ENCODE results near the gene RPTOR. TPM values are rescaled to one million over a fixed set of nuclear protein-coding genes. Genes with fewer than 3 reads are reported as not detected.

The RPTOR gene
- total RNA-seq, 6 experiments from 2014 or later, result 34.4 to 39.2 (median 35.5) TPM

DNA sequence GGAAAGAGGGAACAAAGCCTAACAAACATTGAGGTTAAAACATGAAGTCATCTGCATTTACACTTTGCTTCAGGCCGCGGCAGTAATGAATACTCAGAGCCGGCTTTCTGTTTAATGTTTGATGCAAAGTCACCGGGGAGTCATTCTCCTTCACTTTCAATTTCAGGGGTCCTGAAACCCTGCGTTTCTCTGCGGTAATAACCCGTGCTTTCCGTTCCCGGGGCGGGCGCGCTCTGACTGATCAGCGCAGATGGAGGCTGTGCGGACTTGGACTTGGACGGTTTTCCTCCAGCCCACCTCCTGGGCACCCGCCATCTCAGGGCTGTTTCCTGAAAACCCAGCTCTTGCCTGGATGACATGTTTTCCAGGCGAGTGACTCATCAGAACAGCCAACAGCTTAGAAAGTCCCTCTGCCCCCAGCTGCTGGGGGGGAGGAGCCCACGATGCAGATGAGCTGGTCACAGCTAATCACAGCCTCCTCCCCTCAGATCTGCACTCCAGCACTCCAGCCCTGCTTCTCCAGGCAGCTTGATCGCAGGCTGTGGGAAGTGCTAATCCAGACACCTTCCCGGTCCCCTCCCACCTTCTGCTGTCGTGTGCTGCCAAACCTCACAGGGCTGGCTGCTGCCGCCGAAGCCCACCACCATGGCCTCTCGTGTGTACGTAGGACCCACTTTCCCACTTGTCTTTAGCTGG is 288.4 kb downstream of the RPTOR start:
- TF ChIP-seq, protein P1, sequence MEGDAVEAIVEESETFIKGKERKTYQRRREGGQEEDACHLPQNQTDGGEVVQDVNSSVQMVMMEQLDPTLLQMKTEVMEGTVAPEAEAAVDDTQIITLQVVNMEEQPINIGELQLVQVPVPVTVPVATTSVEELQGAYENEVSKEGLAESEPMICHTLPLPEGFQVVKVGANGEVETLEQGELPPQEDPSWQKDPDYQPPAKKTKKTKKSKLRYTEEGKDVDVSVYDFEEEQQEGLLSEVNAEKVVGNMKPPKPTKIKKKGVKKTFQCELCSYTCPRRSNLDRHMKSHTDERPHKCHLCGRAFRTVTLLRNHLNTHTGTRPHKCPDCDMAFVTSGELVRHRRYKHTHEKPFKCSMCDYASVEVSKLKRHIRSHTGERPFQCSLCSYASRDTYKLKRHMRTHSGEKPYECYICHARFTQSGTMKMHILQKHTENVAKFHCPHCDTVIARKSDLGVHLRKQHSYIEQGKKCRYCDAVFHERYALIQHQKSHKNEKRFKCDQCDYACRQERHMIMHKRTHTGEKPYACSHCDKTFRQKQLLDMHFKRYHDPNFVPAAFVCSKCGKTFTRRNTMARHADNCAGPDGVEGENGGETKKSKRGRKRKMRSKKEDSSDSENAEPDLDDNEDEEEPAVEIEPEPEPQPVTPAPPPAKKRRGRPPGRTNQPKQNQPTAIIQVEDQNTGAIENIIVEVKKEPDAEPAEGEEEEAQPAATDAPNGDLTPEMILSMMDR (IDR thresholded peaks at IDR 0.05), result no peak
- peaks cover 30% of the 10 kb centered on the region for H3K36me3 Mint-ChIP-seq (ENCODE audit: low read depth)
- no peaks in the 10 kb centered on the region; the same call in 1 of the 2 replicates for H3K9me3 Mint-ChIP-seq
- peak; percentile 97 for DNase-seq
- peaks cover 44% of the 10 kb centered on the region for H3K4me1 Mint-ChIP-seq (ENCODE audit: low read depth)
- H3K27me3 Mint-ChIP-seq (ENCODE audit: insufficient read depth), result peaks cover 5% of the 10 kb centered on the region
- H3K4me3 Mint-ChIP-seq, result peak overlapping the region; percentile 94
- H3K27ac Mint-ChIP-seq, result peak overlapping the region; percentile 100

DNA sequence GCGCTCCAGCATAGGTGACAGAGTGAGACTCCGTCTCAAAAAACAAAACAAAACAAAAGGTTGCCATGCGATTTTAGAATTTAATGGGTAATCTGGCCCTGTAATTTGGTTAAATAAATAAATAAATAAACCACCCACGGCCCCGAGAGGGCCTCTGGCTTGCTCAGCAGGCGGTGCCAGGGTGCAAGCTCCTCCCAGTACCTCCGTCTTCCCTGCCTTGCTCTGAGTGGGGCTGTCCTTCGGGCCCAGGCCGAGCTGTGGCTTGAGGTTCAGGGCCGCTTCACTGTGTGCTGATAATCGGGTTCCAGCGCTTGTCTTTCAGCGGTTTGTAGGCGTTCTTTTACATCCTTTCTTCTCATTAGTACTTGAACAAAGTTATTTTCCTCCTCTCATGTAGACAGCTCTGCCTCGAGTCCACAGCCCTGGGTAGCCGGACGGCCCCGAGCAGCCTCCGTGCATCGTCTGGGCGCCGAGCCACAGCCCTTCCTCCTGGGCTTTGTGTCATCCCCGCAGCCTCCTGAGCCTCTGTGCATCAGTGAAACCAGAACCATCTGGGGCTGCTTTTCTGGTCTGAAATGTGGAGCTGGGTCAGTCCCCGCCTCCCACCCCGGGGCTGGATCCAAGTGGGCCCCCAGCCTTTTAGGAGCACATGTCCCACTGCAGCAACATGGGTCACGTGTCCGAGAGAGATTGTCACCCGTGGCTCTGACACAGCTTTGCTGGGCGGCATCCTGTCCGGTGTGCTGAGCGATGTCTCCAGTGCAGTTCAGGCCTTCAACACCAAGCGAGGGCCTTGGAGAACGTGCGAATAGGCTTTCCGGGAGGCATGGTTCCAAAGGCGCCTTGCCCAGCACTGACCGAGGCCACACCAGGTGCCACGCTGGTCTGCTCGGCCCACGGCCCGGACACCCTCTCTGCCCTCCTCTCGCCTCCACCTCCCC is 289.6 kb downstream of the RPTOR start:
- H3K36me3 Mint-ChIP-seq (ENCODE audit: low read depth), result peaks cover 30% of the 10 kb centered on the region
- peaks cover 5% of the 10 kb centered on the region for H3K27me3 Mint-ChIP-seq (ENCODE audit: insufficient read depth)
- H3K9me3 Mint-ChIP-seq, result no peaks in the 10 kb centered on the region; the same call in 1 of the 2 replicates
- peak; percentile 88 for DNase-seq
- peaks cover 43% of the 10 kb centered on the region for H3K4me1 Mint-ChIP-seq (ENCODE audit: low read depth)
- TF ChIP-seq, protein P1 (IDR thresholded peaks at IDR 0.05), result no peak
- peak overlapping the region; percentile 100 for H3K27ac Mint-ChIP-seq
- peak overlapping the region; percentile 94 for H3K4me3 Mint-ChIP-seq

DNA sequence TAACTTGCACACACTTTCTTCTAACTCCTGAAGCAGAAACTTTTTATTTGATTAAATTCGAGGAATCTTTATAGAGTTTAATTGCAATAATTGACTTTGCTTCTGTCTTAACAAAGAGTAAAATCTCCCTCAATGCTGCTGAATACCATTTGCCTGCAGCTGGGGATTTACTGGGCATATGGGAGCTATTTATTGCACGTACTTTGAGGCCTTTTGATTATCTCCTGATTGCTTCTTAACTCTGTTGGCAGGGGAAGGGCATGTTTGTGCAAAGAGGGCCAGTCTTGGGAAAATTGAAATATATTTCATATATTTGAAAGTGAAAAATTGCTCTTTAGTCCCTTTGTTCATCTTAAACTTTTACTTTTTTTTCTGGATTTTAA is 290.2 kb downstream of the RPTOR start:
- Mint-ChIP-seq H3K27me3 (ENCODE audit: insufficient read depth) (peaks cover 5% of the 10 kb centered on the region), H3K36me3 (ENCODE audit: low read depth) (peaks cover 25% of the 10 kb centered on the region), H3K4me3 (peak overlapping the region; percentile 94), H3K27ac (peak overlapping the region; percentile 100), H3K9me3 (no peaks in the 10 kb centered on the region; the same call in 1 of the 2 replicates), H3K4me1 (ENCODE audit: low read depth) (peaks cover 43% of the 10 kb centered on the region)
- TF ChIP-seq, protein P1 (IDR thresholded peaks at IDR 0.05), result no peak
- DNase-seq, result no peak

DNA sequence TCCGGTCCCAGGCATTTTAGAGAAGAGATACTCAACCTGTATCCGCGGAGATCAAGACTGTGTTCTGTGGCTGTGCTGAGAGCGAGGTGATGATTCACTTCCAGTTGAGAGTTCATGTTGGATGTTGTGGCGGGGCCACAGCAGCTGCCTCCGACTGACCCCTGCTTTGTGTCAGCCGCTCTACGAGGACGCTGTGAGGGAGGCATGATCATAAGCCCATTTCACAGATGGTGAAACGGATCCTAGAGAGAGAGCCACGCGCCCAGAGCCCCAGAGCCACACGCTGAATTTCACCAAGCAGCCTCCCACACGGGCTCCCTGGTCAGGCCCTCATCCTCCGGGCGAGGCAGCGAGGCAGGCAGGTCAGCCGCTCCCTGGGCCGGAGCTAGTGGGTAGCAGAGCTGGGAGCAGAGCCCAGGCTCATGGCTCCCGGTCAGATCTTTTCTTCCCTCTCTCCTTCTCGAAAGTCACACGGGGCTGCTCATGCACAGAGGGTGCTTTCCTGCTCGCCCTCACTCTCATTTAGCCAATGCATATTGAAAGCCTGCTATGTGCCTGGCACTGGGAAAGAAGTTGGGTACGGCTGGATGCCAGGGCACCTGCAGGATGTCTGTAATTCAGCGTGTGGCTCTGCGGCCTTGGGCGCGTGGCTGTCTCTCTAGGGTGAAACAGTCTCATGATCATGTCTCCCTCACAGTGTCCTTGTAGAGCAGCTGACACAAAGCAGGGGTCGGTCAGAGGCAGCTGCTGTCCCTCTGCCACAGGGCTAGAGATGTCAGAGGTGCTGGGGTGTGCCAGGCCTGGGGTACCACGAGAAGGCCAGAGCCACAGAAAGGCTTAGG is 291.4 kb downstream of the RPTOR start:
- Mint-ChIP-seq H3K4me3 (no peak overlapping the region), H3K27me3 (ENCODE audit: insufficient read depth) (peaks cover 5% of the 10 kb centered on the region), H3K36me3 (ENCODE audit: low read depth) (peaks cover 17% of the 10 kb centered on the region), H3K27ac (peak overlapping the region; percentile 100; the same call in 1 of the 2 replicates), H3K9me3 (no peaks in the 10 kb centered on the region; the same call in 1 of the 2 replicates), H3K4me1 (ENCODE audit: low read depth) (peaks cover 43% of the 10 kb centered on the region)
- DNase-seq, result no peak
- TF ChIP-seq, protein P1 (IDR thresholded peaks at IDR 0.05), result no peak

DNA sequence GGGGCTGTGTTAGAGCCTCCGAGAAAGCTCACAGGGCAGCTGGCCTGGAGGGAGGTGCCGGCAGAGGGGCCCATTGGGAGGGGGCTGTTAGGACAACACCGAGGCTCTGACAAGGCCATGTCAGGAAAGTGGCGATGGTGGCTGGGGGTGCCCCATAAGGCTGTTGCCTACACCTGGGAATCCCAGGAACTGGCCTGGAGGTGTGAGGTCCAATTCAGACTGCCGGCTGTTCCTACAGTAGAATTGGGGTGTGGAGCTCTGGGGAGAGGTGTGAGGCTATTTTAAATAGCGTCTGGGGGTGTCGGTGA is 292.0 kb downstream of the RPTOR start:
- no peak for DNase-seq
- H3K36me3 Mint-ChIP-seq (ENCODE audit: low read depth), result peaks cover 11% of the 10 kb centered on the region
- peaks cover 4% of the 10 kb centered on the region for H3K27me3 Mint-ChIP-seq (ENCODE audit: insufficient read depth)
- H3K27ac Mint-ChIP-seq, result no peak overlapping the region; the same call in 1 of the 2 replicates
- TF ChIP-seq, protein P1 (IDR thresholded peaks at IDR 0.05), result no peak
- H3K4me3 Mint-ChIP-seq, result no peak overlapping the region
- no peaks in the 10 kb centered on the region; the same call in 1 of the 2 replicates for H3K9me3 Mint-ChIP-seq
- peaks cover 42% of the 10 kb centered on the region for H3K4me1 Mint-ChIP-seq (ENCODE audit: low read depth)

All from HFFc6 (cell line).